ENCODE results near the gene ARHGAP24. TPM values are rescaled to one million over a fixed set of nuclear protein-coding genes. Genes with fewer than 3 reads are reported as not detected.

Gene ARHGAP24
- total and polyA plus RNA-seq, 2 of the 13 experiments (the other 11 are each of a cell fraction or from before 2014, with no cell fraction given) = 0.07 to 0.55 TPM

GRCh38 chr4:85508654-85509053 is 33.7 kb downstream of the ARHGAP24 start:
- no peak overlapping the region for H3K27ac ChIP-seq (ENCODE audit: extremely low read length, insufficient read depth, low read length)
- no peaks in the 10 kb centered on the region for H3K79me2 ChIP-seq (ENCODE audit: insufficient read depth, low read length)
- H3K36me3 ChIP-seq (replicated peaks in 1 of 2; ENCODE audit: control insufficient read depth in 1 of 2, insufficient read depth in 2 of 2, low read length in 2 of 2) = no peaks in the 10 kb centered on the region
- H3K9ac ChIP-seq (ENCODE audit: insufficient read depth, low read depth, low read length) = no peak overlapping the region
- in situ Hi-C loops (cut with HindIII; ENCODE audit: extremely low pct_ligation_motif_present, low pct_unique_long_range_greater_than_20kb) (no loop called here), intact Hi-C loops (cut with micrococcal nuclease; ENCODE audit: unreplicated experiment) (no loop called here)
- no peak for ATAC-seq
- no peak for FAIRE-seq
- ChIA-PET POLR2A (no interaction called here), CTCF (ENCODE audit: low intra/inter-chr PET ratio, low total read pairs) (no interaction called here)
- 49% methylated on average over 2 of the region's 2 CpGs for WGBS (ENCODE audit: low lambda C conversion rate)
- no peak for DNase-seq (ENCODE audit: low spot score)
- no peaks in the 10 kb centered on the region for H3K9me3 ChIP-seq (ENCODE audit: low read length)
- no peak overlapping the region for H3K4me2 ChIP-seq (ENCODE audit: low read depth, low read length)
- no peak overlapping the region for H2AFZ ChIP-seq (ENCODE audit: low read length)
- H3K4me3 ChIP-seq (replicated peaks in 1 of 3; ENCODE audit: insufficient read depth in 1 of 3, low read depth in 2 of 3, low read length in 3 of 3) = no peak overlapping the region
- H3K27me3 ChIP-seq (ENCODE audit: control insufficient read depth in 1 of 2, insufficient read depth in 2 of 2, low read length in 2 of 2) = no peaks in the 10 kb centered on the region
- TF ChIP-seq SATB2 (CRISPR knock-in tag; IDR thresholded peaks at IDR 0.05) = no peak
- no peak for TF ChIP-seq ZNF225 (CRISPR knock-in tag; IDR thresholded peaks at IDR 0.05)
- TF ChIP-seq RORA (CRISPR knock-in tag; IDR thresholded peaks at IDR 0.05) = no peak
- no peak for TF ChIP-seq ZNF234 (CRISPR knock-in tag; conservative IDR thresholded peaks at IDR 0.05)
- TF ChIP-seq THYN1 (CRISPR knock-in tag; IDR thresholded peaks at IDR 0.05; ENCODE audit: borderline replicate concordance, low read depth) = no peak
- TF ChIP-seq ZFP36L1 (CRISPR knock-in tag; IDR thresholded peaks at IDR 0.05) = no peak
- no peak for TF ChIP-seq ZNF615 (CRISPR knock-in tag; IDR thresholded peaks at IDR 0.05; ENCODE audit: borderline replicate concordance)
- no peak for TF ChIP-seq ZNF263 (CRISPR knock-in tag; IDR thresholded peaks at IDR 0.05)
- no peak for TF ChIP-seq GATAD2A (CRISPR knock-in tag; IDR thresholded peaks at IDR 0.05)
- TF ChIP-seq ZXDC (CRISPR knock-in tag; IDR thresholded peaks at IDR 0.05) = no peak
- no peak for TF ChIP-seq ZSCAN12 (CRISPR knock-in tag; IDR thresholded peaks at IDR 0.05)
- TF ChIP-seq PRDM10 (CRISPR knock-in tag; IDR thresholded peaks at IDR 0.05; ENCODE audit: low read depth) = no peak
- no peak for TF ChIP-seq HOXA3 (CRISPR knock-in tag; IDR thresholded peaks at IDR 0.05)
- no peak for TF ChIP-seq FIP1L1 (IDR thresholded peaks at IDR 0.05; ENCODE audit: borderline replicate concordance, insufficient read depth, low read depth, low read length)
- H3K4me1 ChIP-seq (ENCODE audit: insufficient read depth, low read length) = peaks cover 8% of the 10 kb centered on the region
- H4K20me1 ChIP-seq (ENCODE audit: insufficient read depth, low read length) = no peaks in the 10 kb centered on the region
- BruUV-seq (replicated peaks) = no TSS peak

Measured in HepG2 (cell line).